Suprapubic skin (tissue), 4 donors: ENCODE results near the gene COA5.
A peak's percentile ranks its signal among the peaks of the same experiment; 100 is the strongest.

Experiments used
- EP300 ChIP-seq: sonication (generic); formaldehyde crosslinking; IDR thresholded peaks from one replicate; pipeline ENCODE4 v1.6.1; 2017; ENCODE audit warnings: antibody characterized with exemption
- POLR2A ChIP-seq, 2 donors: fragments of 450-650 bp; IDR thresholded peaks; one replicate each; pipeline ENCODE4 v1.6.1; 2017; ENCODE audit warnings: antibody characterized with exemption in 2 of 2, mild to moderate bottlenecking in 2 of 2, moderate library complexity in 2 of 2
- POLR2AphosphoS5 ChIP-seq, 3 donors: sonication (generic); formaldehyde crosslinking; IDR thresholded peaks; one replicate each; pipeline ENCODE4 v1.6.1; 2017; ENCODE audit warnings: antibody characterized with exemption in 3 of 3
- TF ChIP-seq, protein P1 (sequence below), 2 donors: fragments of 200-600 bp in 1 of 2; fragments of 450-650 bp in 1 of 2; sonication (generic) in 1 of 2; IDR thresholded peaks; one replicate each; pipeline ENCODE4 v1.5.1; 2016 to 2019; ENCODE audit warnings: antibody characterized with exemption in 2 of 2, mild to moderate bottlenecking in 1 of 2, moderate library complexity in 1 of 2

DNA sequence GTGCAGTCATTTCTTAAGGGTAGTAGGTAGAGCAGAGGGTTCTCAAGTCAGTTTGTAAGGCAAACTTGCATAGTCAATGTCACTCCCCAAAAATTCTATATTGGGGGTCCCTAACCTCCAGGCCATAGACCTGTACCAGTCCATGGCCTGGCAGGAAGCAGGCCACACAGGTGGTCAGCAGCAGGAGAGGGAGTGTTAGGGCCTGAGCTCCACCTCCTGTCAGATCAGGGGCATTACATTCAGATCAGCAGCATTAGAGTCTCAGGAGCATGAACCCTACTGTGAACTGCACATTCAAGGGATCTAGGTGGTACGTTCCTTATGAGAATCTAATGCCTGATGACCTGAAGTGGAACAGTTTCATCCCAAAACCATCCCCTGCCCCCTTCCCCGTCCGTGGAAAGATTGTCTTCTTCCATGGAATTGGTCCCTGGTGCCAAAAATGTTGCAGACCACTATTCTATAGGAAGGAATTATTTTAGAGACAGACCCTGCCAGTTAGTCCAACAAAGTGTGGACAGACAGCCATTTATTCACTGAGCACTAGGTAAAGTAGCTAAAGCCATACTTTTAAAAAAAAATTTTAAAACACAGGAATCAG, 6.7 kb downstream of the COA5 start:
- TF ChIP-seq, protein P1, sequence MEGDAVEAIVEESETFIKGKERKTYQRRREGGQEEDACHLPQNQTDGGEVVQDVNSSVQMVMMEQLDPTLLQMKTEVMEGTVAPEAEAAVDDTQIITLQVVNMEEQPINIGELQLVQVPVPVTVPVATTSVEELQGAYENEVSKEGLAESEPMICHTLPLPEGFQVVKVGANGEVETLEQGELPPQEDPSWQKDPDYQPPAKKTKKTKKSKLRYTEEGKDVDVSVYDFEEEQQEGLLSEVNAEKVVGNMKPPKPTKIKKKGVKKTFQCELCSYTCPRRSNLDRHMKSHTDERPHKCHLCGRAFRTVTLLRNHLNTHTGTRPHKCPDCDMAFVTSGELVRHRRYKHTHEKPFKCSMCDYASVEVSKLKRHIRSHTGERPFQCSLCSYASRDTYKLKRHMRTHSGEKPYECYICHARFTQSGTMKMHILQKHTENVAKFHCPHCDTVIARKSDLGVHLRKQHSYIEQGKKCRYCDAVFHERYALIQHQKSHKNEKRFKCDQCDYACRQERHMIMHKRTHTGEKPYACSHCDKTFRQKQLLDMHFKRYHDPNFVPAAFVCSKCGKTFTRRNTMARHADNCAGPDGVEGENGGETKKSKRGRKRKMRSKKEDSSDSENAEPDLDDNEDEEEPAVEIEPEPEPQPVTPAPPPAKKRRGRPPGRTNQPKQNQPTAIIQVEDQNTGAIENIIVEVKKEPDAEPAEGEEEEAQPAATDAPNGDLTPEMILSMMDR (IDR thresholded peaks at IDR 0.05): peak in 1 of 2 donors; percentile 35
- TF ChIP-seq POLR2A (IDR thresholded peaks at IDR 0.05) (no peak), POLR2AphosphoS5 (IDR thresholded peaks at IDR 0.05) (no peak), EP300 (no peak)
